GM12872 (cell line): ENCODE data around the gene PDE9A.

Experiments
- TF ChIP-seq, protein P1 (sequence below): IDR thresholded peaks from 3 replicates; pipeline ENCODE4 v1.5.1; 2011; ENCODE audit warnings: low read depth, mild to moderate bottlenecking, low read length, moderate library complexity; ENCODE audit not compliant: insufficient read depth

PDE9A gene

DNA sequence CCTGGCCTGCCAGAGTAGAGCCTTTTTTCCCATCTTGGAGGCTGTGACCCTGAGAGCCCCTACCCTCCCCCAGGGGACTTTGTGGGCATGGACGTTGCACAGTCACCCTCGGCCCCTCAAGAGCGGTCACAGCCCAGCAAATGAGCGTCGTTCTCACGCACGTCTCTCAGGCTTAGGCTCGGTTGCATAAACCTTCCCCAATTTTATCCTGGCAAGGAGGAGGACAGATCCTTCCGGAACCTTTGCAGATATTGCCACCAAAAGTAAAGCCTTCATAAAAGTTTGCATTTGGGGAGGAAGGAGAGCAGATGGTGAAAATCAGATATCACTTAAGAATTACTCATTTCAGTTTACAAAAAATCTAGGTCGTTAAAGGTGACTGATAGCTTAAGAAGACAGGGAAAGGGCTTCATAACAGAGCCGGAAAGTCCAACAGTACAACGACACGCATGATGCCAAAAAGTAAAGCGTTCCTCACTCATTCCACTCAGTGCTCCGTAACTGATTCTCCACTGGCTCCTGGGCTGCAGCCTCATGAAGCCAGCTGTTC lies 29.3 kb downstream of the PDE9A start:
- TF ChIP-seq, protein P1, sequence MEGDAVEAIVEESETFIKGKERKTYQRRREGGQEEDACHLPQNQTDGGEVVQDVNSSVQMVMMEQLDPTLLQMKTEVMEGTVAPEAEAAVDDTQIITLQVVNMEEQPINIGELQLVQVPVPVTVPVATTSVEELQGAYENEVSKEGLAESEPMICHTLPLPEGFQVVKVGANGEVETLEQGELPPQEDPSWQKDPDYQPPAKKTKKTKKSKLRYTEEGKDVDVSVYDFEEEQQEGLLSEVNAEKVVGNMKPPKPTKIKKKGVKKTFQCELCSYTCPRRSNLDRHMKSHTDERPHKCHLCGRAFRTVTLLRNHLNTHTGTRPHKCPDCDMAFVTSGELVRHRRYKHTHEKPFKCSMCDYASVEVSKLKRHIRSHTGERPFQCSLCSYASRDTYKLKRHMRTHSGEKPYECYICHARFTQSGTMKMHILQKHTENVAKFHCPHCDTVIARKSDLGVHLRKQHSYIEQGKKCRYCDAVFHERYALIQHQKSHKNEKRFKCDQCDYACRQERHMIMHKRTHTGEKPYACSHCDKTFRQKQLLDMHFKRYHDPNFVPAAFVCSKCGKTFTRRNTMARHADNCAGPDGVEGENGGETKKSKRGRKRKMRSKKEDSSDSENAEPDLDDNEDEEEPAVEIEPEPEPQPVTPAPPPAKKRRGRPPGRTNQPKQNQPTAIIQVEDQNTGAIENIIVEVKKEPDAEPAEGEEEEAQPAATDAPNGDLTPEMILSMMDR = no peak

DNA sequence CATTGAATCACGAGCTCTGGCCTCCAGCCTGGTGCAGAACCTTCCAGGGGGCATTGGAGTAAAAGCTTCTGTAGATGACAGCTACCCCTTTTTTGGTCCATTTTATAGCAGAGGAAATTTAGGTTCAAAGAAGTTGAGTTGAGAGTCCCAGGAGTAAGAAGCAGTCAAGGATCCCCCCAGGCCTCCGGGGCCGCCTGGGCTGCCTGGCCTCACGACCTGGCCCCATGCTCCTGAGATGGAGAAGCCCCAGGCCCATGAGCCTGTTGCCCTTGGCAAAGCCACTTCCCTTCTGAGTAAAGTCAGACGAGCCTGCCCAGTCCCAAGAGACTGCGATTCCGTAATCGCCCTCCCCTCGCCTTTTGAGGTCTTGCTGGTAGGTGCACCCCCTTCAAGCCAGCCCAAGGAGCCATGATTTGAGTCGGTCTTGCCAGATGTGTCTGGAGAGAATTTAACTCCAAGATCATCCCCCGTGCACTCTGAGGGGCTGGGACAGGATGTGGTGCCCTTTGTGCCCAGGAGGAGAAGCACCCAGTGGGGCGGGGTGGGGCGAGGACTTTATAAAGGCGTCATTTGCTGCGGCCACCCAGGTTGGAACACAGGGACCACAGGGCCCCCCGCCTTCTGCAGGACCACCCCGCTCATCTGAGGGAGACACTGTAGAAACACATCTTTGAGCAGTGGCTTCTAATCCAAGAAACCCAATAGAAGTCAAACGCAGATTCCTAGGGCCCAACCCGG lies 30.1 kb downstream of the PDE9A start:
- TF ChIP-seq, protein P1 = no peak

DNA sequence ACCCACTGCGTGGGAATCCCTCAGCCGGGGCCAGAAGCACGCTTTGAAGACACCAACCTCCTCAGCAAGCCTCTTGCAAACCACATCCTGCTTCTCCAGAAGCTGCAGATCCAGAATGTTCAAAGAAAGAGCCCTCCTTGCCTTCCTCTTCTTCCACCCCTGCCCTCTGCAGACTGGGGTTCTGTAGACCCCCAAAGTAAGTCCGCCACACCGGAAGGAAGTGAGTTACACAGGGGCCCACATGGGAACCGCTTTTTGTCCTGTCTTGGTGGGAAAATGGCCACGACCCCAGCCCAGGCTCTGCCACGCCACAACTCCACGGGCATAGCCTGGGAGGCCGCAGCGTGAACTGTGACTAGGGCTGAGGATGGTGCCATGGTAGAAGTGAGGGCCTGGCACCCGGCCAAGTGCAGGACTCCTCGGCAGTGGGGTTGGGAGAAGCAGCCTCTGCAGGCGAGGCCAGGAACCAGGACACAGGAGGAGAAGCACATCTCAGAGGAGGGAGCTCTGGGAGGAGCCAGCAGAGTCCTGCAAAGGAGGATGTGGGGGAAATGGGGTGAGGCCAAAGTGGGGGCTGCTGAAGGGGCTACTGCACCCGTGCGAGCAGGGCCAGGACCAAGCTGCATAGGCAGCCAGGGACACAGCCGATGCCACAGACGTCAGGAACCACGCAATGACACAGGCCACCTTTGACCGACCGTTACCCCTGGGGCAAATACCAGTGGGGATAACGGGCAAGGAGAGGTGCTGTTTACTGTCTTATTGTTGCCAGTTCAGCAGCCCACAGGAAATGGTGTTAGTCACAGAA lies 30.9 kb downstream of the PDE9A start:
- TF ChIP-seq, protein P1 = no peak

DNA sequence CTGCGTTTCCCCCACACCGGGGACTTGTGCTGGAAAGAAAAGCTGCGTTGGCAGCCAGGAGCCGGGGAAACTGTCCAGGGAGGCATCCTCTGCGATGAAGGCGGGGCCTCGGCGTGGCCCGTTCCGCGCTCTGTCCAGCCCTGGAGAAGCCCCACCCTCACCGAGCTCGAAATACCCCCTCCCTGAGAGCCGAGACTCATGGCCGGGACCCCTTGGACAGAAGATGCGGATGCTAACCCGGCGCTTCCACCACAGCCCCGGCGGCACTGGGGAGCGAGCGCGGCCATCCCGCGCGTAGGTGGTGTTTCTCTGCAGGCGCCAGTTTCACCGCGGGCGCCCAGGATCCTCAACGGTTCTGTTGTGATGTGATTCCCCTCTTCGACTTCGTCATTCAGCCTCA lies 31.6 kb downstream of the PDE9A start:
- TF ChIP-seq, protein P1 = no peak

DNA sequence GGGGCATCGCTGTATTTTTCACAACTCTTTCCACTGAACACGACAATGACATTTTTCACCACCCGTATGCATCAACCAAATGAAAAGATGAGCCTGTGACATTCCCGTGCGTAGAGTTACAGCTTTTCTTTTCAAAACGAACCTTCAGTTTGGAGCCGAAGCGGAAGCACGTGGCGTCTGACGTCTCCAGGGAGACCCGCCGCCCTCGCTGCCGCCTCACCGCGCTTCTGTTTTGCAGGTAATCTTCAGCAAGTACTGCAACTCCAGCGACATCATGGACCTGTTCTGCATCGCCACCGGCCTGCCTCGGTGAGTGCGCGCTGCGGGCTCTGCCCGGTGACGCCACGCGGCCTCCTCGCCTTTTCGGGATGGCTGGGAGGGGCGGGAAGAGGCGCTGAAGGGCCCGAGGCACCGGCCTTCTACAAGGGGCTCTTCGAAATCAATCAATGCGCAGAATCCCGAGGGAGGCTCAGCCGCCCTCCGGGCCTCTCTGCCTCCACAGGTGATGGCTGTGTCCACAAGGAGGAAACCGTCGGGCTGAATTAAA lies 32.6 kb downstream of the PDE9A start:
- TF ChIP-seq, protein P1 = no peak

DNA sequence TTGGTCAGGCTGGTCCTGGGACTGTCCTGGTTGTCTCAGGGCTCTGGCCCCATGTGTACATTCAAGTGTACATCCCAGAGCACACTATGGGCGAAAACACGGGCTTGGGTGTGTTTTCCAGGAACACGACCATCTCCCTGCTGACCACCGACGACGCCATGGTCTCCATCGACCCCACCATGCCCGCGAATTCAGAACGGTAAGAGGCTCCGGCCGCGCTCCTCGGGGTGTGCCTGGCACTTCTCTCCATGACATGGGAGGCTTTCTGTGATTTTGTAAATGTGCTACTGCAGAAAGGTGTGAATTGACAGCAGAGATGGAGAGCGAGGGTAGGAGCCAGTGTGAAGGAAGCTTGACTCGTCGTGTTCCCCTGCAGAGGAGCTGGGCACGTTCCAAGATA lies 34.4 kb downstream of the PDE9A start:
- TF ChIP-seq, protein P1 = no peak

DNA sequence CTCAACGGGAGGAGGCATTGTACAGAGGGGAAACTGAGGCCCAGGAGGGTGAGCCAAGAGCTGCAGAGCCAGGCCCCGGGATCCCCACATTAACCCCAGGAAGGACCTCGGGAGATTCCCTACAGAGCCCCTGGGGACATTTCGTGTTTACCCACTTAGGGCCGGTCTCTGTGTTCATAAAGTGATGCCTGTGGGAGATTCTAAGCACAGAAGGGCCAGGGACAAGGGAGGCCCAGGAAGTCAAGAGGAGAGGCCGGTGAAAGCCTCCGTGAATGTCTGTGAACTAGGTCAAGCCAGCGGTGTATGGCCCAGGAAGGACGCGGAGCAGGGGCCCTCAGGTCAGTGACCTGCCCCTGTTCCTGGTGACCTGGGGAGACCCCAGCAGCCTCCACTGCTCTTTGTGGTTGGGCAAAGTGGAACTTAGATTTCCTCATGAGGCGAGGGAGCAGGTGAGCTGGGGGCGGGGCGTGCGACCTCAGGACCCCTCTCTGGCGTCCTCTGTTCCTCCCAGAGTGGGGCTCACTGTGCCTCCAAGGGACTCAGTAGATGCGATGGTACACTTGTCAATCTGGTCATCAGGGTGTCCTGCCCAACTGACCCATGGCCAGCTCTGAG lies 34.9 kb downstream of the PDE9A start:
- TF ChIP-seq, protein P1 = no peak
